DOHH2 (cell line): ENCODE results near the gene DNER.

ENCODE experiments used
- H3F3A ChIP-seq: fragments of 200-600 bp; sonication (generic), shearing (Covaris generic); 2 replicates; pipeline ENCODE4 v1.6.0; 2016; ENCODE audit warnings: antibody characterized with exemption, mild to moderate bottlenecking; ENCODE audit not compliant: control insufficient read depth, insufficient read depth
- H3K27ac ChIP-seq: fragments of 200-600 bp; sonication (generic); 2 replicates; pipeline ENCODE4 v1.5.1; 2014; ENCODE audit warnings: low read depth, mild to moderate bottlenecking, low read length, moderate library complexity
- H3K27me3 ChIP-seq: fragments of 200-600 bp; sonication (generic); 2 replicates; pipeline ENCODE4 v1.6.1; 2014; ENCODE audit warnings: mild to moderate bottlenecking, low read length, mixed read lengths; ENCODE audit not compliant: control insufficient read depth
- H3K36me3 ChIP-seq: fragments of 200-600 bp; sonication (generic); 2 replicates; pipeline ENCODE4 v1.6.1; 2014; ENCODE audit warnings: mild to moderate bottlenecking, low read length, moderate library complexity, mixed read lengths; ENCODE audit not compliant: control insufficient read depth
- H3K4me1 ChIP-seq: fragments of 200-600 bp; sonication (generic); 2 replicates; pipeline ENCODE4 v1.6.1; 2014; ENCODE audit warnings: mild to moderate bottlenecking, low read length, mixed read lengths; ENCODE audit not compliant: control insufficient read depth
- H3K4me2 ChIP-seq: fragments of 200-600 bp; sonication (generic); 2 replicates; pipeline ENCODE4 v1.6.0; 2014; ENCODE audit warnings: mild to moderate bottlenecking, low read length, moderate library complexity
- H3K4me3 ChIP-seq: fragments of 200-600 bp; sonication (generic); 2 replicates; pipeline ENCODE4 v1.5.1; 2014; ENCODE audit warnings: mild to moderate bottlenecking, low read length, mixed read lengths
- H3K79me2 ChIP-seq: fragments of 200-600 bp; sonication (generic); 2 replicates; pipeline ENCODE4 v1.6.1; 2014; ENCODE audit warnings: mild to moderate bottlenecking, low read length, mixed read lengths; ENCODE audit not compliant: control insufficient read depth
- H3K9me2 ChIP-seq: fragments of 200-600 bp; sonication (generic); replicated peaks from 2 replicates; pipeline ENCODE4 v1.6.1; 2014; ENCODE audit warnings: mild to moderate bottlenecking, low read length, mixed read lengths; ENCODE audit not compliant: control insufficient read depth
- H3K9me3 ChIP-seq: fragments of 200-600 bp; sonication (generic); 2 replicates; pipeline ENCODE4 v1.6.1; 2014; ENCODE audit warnings: antibody characterized with exemption, low read length, mixed read lengths; ENCODE audit not compliant: control insufficient read depth, insufficient read depth
- H4K20me1 ChIP-seq: fragments of 200-600 bp; sonication (generic); 2 replicates; pipeline ENCODE4 v1.6.0; 2014; ENCODE audit warnings: low read depth, mild to moderate bottlenecking, antibody characterized with exemption, low read length, moderate library complexity; ENCODE audit not compliant: control insufficient read depth, insufficient read depth
- EZH2phosphoT487 ChIP-seq: fragments of 200-600 bp; sonication (generic); IDR thresholded peaks from 2 replicates; pipeline ENCODE4 v1.6.1; 2017; ENCODE audit warnings: borderline replicate concordance, mild to moderate bottlenecking, antibody characterized with exemption, low read length, moderate library complexity, mixed read lengths
- TF ChIP-seq, protein P1 (sequence below): fragments of 200-600 bp; sonication (generic); IDR thresholded peaks from one replicate; pipeline ENCODE4 v1.5.1; 2014; ENCODE audit warnings: antibody characterized with exemption, mild to moderate bottlenecking, low read depth, low read length; ENCODE audit not compliant: poor library complexity, severe bottlenecking

Gene DNER

DNA sequence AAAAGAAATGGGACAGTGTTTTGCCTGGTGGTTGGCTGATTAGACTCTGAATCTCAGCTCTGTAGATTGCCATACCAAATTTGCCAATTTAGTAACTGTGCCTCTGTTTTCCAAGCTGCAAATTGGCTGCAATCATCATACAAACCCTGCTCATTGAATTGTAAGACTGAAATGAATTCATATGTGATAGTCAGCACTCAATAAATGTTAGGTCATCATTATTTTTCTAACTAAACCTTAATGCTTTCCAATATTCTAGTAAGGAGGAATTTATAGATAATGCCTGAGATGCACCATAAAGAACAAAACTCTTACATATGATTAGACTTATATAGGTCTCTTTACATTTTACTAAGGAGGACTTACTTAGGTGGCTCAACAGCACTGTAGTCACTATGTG lies 85.3 kb downstream of the DNER start:
- no peak overlapping the region for H3K4me3 ChIP-seq
- H3K27me3 ChIP-seq = no peaks in the 10 kb centered on the region
- no peak overlapping the region for H3K27ac ChIP-seq
- no peaks in the 10 kb centered on the region for H3F3A ChIP-seq
- H3K79me2 ChIP-seq = no peaks in the 10 kb centered on the region
- no peak overlapping the region for H3K4me2 ChIP-seq
- H3K9me2 ChIP-seq = no peaks in the 10 kb centered on the region; the same call in 1 of the 2 replicates
- H3K9me3 ChIP-seq = no peaks in the 10 kb centered on the region
- no peak for TF ChIP-seq EZH2phosphoT487
- TF ChIP-seq, protein P1, sequence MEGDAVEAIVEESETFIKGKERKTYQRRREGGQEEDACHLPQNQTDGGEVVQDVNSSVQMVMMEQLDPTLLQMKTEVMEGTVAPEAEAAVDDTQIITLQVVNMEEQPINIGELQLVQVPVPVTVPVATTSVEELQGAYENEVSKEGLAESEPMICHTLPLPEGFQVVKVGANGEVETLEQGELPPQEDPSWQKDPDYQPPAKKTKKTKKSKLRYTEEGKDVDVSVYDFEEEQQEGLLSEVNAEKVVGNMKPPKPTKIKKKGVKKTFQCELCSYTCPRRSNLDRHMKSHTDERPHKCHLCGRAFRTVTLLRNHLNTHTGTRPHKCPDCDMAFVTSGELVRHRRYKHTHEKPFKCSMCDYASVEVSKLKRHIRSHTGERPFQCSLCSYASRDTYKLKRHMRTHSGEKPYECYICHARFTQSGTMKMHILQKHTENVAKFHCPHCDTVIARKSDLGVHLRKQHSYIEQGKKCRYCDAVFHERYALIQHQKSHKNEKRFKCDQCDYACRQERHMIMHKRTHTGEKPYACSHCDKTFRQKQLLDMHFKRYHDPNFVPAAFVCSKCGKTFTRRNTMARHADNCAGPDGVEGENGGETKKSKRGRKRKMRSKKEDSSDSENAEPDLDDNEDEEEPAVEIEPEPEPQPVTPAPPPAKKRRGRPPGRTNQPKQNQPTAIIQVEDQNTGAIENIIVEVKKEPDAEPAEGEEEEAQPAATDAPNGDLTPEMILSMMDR = no peak
- H3K36me3 ChIP-seq = no peaks in the 10 kb centered on the region
- H3K4me1 ChIP-seq = no peaks in the 10 kb centered on the region
- H4K20me1 ChIP-seq = no peaks in the 10 kb centered on the region

DNA sequence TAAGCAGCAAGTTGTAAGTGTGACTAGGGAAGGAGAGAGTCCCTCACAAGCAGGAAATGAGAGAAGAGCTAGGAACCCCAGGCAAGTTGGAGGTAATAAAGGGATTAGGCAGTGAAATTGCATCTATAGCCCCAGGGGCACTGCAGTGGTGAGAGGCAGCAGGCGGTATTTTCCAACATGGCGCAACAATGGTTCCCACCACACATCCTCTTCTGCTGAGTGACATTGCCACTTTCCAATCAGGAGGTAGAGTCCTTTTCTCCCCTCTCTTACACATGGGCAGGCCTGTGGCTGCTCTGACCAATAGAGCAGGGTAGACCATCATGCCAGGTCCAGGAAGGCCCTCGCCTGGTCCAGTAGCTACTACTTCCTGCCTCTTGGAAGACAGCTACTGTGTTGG lies 86.6 kb downstream of the DNER start:
- no peaks in the 10 kb centered on the region for H3K27me3 ChIP-seq
- H3K9me2 ChIP-seq = no peaks in the 10 kb centered on the region; the same call in 1 of the 2 replicates
- no peak overlapping the region for H3K4me3 ChIP-seq
- no peaks in the 10 kb centered on the region for H3K9me3 ChIP-seq
- no peaks in the 10 kb centered on the region for H3K36me3 ChIP-seq
- TF ChIP-seq, protein P1 = no peak
- no peak for TF ChIP-seq EZH2phosphoT487
- H3K4me2 ChIP-seq = no peak overlapping the region
- H3F3A ChIP-seq = no peaks in the 10 kb centered on the region
- H3K27ac ChIP-seq = no peak overlapping the region
- no peaks in the 10 kb centered on the region for H3K79me2 ChIP-seq
- H3K4me1 ChIP-seq = no peaks in the 10 kb centered on the region
- H4K20me1 ChIP-seq = no peaks in the 10 kb centered on the region

DNA sequence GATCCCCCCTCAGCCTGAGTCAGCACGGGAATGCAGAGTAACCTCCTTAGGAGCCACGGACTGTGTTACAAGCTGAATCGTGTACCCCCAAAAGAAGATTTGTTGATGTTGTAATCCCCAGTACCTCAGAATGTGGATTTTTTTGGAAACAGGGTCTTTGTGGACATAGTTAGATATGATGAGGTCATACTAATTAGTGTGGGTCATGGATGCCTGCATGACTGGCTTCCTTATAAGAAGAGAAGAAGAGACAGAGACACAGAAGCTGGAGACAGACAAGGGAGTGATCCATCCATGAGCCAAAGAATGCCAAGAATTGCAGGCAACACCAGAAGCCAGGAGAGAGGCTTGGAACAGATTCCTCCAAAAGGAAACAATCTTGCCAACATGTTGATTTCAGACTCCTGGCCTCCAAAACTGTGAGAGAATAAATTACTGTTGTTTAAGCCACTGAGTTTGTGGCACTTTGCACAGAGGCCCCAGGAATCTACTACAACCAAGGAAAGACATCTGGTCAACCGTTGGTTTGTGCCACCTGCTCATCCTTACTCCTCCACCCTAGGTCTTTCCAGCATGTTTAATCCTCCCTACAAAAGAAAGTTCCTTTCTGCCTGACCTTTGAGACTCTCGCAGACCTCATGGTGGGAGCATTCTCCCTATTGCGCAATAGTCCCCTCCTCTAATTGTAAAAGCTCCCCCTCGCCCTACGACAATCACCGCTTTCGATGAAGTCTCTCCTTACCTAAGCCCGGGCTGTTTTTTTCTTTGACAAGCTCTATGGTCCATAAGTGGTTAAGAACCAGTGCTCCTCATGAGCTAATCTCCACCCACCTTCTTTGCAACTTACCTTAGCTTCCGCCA lies 91.6 kb downstream of the DNER start:
- no peak for TF ChIP-seq EZH2phosphoT487
- TF ChIP-seq, protein P1 = no peak
- no peaks in the 10 kb centered on the region for H3K9me3 ChIP-seq
- H4K20me1 ChIP-seq = no peaks in the 10 kb centered on the region
- H3K9me2 ChIP-seq = no peaks in the 10 kb centered on the region; the same call in 1 of the 2 replicates
- H3K4me3 ChIP-seq = no peak overlapping the region
- no peaks in the 10 kb centered on the region for H3K36me3 ChIP-seq
- no peaks in the 10 kb centered on the region for H3K27me3 ChIP-seq
- no peaks in the 10 kb centered on the region for H3K79me2 ChIP-seq
- H3F3A ChIP-seq = no peaks in the 10 kb centered on the region
- no peak overlapping the region for H3K4me2 ChIP-seq
- no peak overlapping the region for H3K27ac ChIP-seq
- no peaks in the 10 kb centered on the region for H3K4me1 ChIP-seq
